ENCODE results near the gene MAGOH. TPM values are rescaled to one million over a fixed set of nuclear protein-coding genes. Genes with fewer than 3 reads are reported as not detected.
"Not testable (repeated sequence)": the region's sequence is repeated elsewhere in the genome, so short reads cannot be mapped to it uniquely, and the experiment has no call there.

Gene MAGOH
- total and polyA plus RNA-seq, 10 donors: 26.5 to 105 (median 36.2) TPM

DNA sequence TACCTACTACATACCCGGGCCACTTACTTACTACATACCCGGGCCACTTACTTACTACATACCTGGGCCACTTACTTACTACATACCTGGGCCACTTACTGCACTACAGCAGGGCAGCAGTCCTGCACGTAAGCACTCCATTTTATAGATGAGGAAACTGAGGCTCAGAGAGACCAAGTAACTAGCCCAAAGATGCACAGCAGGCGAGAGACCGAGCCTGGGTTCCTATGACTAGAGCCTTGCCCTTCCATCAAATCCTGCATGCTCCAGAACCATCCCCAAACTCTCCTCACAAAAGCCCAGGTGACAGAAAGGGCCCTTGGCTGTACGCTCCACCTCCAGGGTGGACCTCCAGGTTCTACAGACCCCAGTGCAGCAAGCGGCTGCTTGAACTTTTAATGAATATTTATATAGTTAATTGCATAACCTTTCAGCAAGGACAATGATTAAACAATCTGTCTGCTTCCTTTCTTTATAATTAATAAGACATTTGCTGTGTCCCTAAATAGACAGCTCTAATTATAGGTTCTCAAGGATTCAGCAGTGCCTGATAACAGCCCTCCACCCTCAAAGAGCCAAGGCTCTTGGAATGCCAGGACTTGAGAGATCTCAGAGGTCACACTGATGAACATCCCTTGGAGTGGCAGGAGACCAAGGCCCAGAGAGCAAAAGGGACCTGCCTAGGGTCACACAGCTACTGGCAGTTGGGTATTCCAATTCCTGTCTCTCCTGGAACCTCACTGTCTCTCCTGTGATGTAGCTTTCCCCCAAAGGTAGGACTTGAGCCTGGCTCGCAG lies 46.1 kb upstream of the MAGOH start:
- DNase-seq: no peak
- no peak for TF ChIP-seq POLR2A (IDR thresholded peaks at IDR 0.05)
- TF ChIP-seq POLR2AphosphoS5 (IDR thresholded peaks at IDR 0.05): no peak
- TF ChIP-seq, protein P1, sequence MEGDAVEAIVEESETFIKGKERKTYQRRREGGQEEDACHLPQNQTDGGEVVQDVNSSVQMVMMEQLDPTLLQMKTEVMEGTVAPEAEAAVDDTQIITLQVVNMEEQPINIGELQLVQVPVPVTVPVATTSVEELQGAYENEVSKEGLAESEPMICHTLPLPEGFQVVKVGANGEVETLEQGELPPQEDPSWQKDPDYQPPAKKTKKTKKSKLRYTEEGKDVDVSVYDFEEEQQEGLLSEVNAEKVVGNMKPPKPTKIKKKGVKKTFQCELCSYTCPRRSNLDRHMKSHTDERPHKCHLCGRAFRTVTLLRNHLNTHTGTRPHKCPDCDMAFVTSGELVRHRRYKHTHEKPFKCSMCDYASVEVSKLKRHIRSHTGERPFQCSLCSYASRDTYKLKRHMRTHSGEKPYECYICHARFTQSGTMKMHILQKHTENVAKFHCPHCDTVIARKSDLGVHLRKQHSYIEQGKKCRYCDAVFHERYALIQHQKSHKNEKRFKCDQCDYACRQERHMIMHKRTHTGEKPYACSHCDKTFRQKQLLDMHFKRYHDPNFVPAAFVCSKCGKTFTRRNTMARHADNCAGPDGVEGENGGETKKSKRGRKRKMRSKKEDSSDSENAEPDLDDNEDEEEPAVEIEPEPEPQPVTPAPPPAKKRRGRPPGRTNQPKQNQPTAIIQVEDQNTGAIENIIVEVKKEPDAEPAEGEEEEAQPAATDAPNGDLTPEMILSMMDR (IDR thresholded peaks at IDR 0.05 in 8 of 11, conservative IDR thresholded peaks at IDR 0.05 in 3 of 11): no peak
- WGBS, 5 donors: 96 to 97% (median 96%) methylated on average over 8 of the region's 8 CpGs

DNA sequence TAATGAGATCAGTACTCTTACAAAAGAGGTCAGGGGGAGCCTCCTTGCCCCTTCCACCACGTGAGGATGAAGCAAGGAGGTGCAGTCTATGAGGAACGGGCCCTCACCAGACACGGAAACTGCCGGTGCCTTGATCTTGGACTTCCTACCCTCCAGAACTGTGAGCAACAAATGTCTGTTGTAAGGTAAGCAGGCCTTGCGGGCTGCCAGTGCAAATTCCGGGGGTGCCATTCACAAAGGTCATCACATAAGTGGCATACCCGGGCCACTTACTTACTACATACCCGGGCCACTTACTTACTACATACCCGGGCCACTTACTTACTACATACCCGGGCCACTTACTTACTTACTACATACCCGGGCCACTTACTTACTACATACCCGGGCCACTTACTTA lies 44.8 kb upstream of the MAGOH start:
- intact Hi-C loops (cut with DNase I; ENCODE audit: low total_unique reads); DNase-seq: not testable (repeated sequence)
- WGBS, 5 donors: 84 to 95% (median 91%) methylated on average over 12 of the region's 12 CpGs

More for the DNA sequence above, 46.1 kb upstream of the MAGOH start:
- no peaks in the 10 kb centered on the region for H3K27me3 ChIP-seq (replicated peaks in 1 of 7)
- intact Hi-C loops (cut with DNase I; ENCODE audit: low total_unique reads): no loop called here
- H3K4me1 ChIP-seq: peaks cover 0 to 4% (median 0%) of the 10 kb centered on the region in 6 donors
- H3K9me3 ChIP-seq: no peaks in the 10 kb centered on the region
- H3K4me3 ChIP-seq: no peak overlapping the region
- peaks cover 0 to 51% (median 3%) of the 10 kb centered on the region in 6 donors for H3K36me3 ChIP-seq
- H3K27ac ChIP-seq: no peak overlapping the region

DNA sequence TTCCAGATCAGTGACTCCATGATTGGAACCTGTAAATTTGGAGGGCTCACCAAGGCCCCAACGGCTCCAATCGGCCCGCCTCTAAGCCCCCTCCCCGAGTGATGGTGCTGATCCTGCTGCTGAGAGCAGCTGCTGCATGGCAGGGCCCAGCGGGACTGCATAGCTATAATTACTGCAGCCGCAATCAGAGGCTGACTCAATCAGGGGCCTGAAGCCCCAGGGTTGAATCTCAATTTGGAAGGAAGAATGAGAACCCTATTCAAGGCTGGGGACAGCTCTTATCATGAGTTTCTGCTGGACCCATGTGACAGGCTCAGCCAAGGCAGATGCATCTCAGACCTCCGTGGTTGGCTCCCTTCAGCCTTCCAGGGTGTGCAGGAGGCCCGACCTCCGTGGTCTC lies 42.8 kb upstream of the MAGOH start:
- no peaks in the 10 kb centered on the region for H3K27me3 ChIP-seq (replicated peaks in 1 of 7)
- intact Hi-C loops (cut with DNase I; ENCODE audit: low total_unique reads): no loop called here
- H3K36me3 ChIP-seq: peaks cover 0 to 40% (median 0%) of the 10 kb centered on the region in 6 donors
- no peak for DNase-seq
- no peak overlapping the region for H3K27ac ChIP-seq
- TF ChIP-seq, protein P1 (IDR thresholded peaks at IDR 0.05 in 8 of 11, conservative IDR thresholded peaks at IDR 0.05 in 3 of 11): no peak
- TF ChIP-seq POLR2AphosphoS5 (IDR thresholded peaks at IDR 0.05): no peak
- TF ChIP-seq POLR2A (IDR thresholded peaks at IDR 0.05): no peak
- peaks cover 0 to 5% (median 0%) of the 10 kb centered on the region in 6 donors for H3K4me1 ChIP-seq
- WGBS, 5 donors: 92 to 96% (median 94%) methylated on average over 6 to 9 of the region's 9 CpGs
- H3K9me3 ChIP-seq: no peaks in the 10 kb centered on the region
- no peak overlapping the region for H3K4me3 ChIP-seq

More for the DNA sequence above, 44.8 kb upstream of the MAGOH start:
- H3K9me3 ChIP-seq; H3K27ac ChIP-seq; H3K4me3 ChIP-seq; H3K4me1 ChIP-seq; H3K27me3 ChIP-seq (replicated peaks in 1 of 7): not testable (repeated sequence)
- peaks cover 0 to 38% (median 0%) of the 10 kb centered on the region in 6 donors for H3K36me3 ChIP-seq

DNA sequence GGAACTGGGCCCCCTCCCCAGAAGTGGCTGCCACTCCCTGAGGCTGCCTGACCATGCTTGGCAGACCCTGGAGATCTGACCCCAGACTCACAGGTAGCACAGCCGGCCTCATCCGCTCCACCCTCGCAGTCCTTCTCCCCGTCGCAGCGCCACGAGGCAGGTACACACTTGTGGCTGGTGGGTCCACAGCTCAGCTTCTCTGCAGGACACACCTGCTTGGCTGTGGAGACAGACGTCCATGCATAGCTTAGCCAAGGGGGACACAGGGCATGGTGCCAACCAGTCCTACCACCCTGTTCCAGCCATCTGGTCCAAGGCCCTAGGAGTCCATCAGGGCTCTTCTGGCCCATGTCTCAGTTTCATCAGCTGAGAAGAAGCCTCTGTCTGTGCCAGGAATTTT lies 42.2 kb upstream of the MAGOH start:
- WGBS, 5 donors: 94 to 100% (median 98%) methylated on average over 5 to 8 of the region's 8 CpGs
- intact Hi-C loops (cut with DNase I; ENCODE audit: low total_unique reads): no loop called here
- peaks cover 0 to 5% (median 0%) of the 10 kb centered on the region in 6 donors for H3K4me1 ChIP-seq
- no peak overlapping the region for H3K27ac ChIP-seq
- TF ChIP-seq POLR2AphosphoS5 (IDR thresholded peaks at IDR 0.05): no peak
- TF ChIP-seq POLR2A (IDR thresholded peaks at IDR 0.05): no peak
- TF ChIP-seq, protein P1 (IDR thresholded peaks at IDR 0.05 in 8 of 11, conservative IDR thresholded peaks at IDR 0.05 in 3 of 11): no peak
- H3K36me3 ChIP-seq: peaks cover 0 to 44% (median 0%) of the 10 kb centered on the region in 6 donors
- H3K4me3 ChIP-seq: no peak overlapping the region
- DNase-seq: peak; percentile 71
- H3K27me3 ChIP-seq (replicated peaks in 1 of 7): no peaks in the 10 kb centered on the region
- no peaks in the 10 kb centered on the region for H3K9me3 ChIP-seq

All from spleen (tissue), 11 donors.